Stimulated activated CD4-positive, alpha-beta T cell treated with anti-CD3 and anti-CD28 coated beads, Interleukin-2, amount 100 ng/mL, for 24 hours (primary cell): Measurements from ENCODE around the gene MED9.
A peak's percentile ranks its signal among the peaks of the same experiment; 100 is the strongest.
"Not testable (repeated sequence)": the region's sequence is repeated elsewhere in the genome, so short reads cannot be mapped to it uniquely, and the experiment has no call there.

ENCODE experiments used
- DNase-seq, 2 donors: peaks; one replicate each; pipeline ENCODE4 v3.0.0-alpha.2; 2020

The MED9 gene, protein sequence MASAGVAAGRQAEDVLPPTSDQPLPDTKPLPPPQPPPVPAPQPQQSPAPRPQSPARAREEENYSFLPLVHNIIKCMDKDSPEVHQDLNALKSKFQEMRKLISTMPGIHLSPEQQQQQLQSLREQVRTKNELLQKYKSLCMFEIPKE

DNA sequence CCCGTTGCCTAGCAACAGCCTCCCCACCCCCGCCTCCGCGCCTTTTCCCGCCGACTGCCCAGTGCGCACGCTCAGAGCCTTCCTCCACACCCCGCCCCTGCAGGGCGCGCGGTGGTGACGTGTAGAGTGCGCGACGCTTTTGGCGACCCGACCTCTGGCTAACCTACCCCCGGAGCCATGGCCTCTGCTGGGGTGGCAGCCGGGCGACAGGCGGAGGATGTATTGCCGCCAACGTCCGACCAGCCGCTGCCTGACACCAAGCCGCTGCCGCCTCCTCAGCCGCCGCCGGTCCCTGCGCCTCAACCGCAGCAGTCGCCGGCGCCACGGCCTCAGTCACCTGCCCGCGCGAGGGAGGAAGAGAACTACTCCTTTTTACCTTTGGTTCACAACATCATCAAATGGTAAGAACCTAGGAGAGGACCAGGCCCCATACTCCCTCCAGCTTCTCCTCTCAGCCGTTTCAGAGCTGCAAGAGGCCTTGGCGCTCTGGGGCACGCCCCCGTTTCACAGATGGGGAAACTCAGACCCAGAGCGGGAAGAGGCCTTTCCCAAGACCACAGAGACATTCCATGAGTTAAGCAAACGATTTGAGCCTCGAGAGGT, at the start of gene MED9:
TSS of gene MED9 (plus strand) at position 136 of the 603 bp plus-strand sequence. CDS start at position 178, 42 bp downstream.
- peak; percentile 96 for DNase-seq

DNA sequence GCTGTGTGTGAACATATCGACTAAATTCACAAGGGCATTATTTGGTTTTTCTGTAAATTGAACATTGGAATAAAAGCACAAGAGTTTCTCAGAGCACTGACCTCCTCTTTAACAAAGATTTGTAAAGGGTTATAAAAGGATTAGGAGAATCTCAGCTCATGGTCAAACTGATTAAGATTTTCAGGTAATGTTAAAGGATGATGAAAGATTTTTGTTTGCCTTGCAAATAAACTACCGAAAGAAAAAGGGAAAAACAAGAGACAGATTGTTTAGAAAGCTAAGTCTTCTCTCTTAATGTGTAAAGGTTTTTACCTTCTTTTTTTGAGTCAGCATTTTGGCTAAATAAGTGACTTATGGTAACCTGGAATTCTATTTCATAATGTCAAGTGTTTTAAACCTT, 47.6 kb upstream of the MED9 start:
- DNase-seq, result no peak

DNA sequence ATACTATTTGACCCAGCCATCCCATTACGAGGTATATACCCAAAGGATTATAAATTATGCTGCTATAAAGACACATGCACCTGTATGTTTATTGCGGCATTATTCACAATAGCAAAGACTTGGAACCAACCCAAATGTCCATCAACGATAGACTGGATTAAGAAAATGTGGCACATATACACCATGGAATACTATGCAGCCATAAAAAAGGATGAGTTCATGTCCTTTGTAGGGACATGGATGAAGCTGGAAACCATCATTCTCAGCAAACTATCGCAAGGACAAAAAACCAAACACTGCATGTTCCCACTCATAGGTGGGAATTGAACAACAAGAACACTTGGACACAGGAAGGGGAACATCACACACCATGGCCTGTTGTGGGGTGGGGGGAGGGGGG, 45.9 kb upstream of the MED9 start:
- DNase-seq, result not testable (repeated sequence)

DNA sequence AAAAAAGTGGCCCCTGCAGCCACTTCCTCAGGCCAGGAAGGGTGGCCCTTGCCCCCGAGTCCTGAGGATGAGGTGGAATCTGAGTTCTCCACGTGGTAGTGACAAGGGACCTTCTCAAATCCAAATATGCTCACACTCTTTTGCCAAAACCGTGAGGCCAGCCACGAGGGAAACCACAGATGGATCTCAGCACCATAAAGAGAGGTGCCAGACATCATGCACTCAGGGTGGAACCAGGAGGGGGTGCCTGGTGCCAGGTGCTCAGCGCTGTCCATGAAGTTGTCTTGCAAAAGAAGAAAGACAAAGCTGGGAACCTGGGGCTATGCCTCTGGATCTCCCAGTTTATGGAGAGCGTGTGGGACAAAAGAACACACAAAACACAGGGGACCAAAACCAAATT, 45.2 kb upstream of the MED9 start:
- DNase-seq, result no peak

DNA sequence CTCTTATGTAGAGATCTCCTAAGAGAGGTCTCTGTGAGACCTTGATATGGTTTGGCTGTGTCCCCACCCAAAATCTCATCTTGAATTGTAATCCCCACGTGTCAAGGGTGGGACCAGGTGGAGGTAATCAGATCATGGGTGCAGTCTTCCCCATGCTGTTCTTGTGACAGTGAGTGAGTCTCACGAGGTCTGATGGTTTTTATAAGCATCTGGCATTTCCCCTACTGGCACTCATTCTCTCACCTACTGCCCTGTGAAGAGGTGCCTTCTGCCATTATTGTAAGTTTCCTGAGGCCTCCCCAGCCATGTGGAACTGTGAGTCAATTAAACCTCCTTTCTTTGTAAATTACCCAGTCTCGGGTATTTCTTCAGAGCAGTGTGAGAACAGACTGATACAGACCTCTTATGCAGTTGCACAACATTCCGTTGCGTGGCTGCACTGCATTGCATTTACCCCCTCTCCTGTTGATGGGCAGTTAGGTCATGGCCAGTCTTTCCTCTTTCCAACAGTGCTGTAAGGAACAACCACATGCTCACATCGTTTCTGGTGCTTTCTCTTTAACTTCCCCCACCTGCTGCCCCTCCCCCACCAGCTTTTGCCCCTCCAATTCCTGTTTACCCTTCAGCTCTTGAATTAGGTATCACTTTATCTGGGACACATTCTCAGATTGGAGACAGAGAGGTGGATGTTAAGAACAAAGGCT, 43.6 kb upstream of the MED9 start:
- no peak for DNase-seq

DNA sequence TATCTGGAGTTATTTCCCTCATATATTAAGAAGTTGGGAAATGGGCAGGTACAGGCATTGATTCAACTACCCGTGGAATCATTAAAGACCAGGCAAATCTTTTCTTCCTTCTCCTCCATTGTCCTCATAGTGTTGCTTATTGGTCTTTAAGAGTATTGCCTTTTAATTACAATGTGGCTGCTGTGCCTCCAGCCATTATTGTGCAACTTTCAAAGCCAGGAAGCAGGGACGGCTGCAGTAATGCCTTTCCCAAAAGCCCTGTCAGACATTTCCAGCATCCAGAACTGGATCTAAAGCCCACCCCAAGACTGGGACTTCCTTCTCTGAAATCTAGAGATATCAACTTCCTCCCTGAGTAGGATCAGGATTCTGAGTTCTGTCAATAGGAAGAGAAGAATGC, 42.3 kb upstream of the MED9 start:
- DNase-seq, result no peak

DNA sequence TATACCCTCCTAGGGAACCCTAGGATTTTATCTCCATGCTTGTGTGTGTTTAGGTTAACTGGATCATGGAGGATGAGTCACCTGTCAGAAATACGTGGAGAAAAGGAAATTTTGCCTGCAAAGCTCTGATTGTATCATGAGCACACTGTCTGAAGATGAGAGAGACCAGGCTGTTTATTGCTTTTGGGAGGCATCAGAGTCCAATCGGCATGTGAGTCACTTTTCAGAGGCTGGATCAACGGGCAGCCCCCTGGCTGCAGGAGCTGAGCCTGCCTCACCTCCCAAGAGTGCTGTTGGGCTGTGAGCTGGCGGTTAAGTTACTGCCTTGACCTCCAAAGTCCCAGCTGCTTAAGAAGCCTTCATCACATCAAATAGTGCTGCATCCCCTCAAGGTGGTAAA, 41.5 kb upstream of the MED9 start:
- DNase-seq, result no peak

DNA sequence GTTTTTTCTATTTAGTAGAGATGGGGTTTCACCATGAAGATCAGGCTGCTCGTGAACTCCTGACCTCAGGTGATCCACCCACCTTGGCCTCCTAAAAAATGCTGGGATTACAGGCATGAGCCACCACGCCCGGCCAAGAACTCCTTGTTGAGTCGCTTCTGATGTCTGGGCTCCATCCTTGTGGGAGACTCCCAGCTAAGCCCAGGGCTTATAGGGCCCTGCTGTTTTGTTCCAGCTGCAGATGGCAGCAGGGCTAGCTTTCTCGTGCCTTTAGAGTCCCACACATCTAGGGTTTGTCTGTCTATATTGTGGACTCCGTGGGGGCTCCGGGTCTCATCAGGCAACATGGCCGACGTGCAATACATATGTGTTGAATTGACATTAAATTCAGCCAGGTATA, 39.3 kb upstream of the MED9 start:
- no peak for DNase-seq

DNA sequence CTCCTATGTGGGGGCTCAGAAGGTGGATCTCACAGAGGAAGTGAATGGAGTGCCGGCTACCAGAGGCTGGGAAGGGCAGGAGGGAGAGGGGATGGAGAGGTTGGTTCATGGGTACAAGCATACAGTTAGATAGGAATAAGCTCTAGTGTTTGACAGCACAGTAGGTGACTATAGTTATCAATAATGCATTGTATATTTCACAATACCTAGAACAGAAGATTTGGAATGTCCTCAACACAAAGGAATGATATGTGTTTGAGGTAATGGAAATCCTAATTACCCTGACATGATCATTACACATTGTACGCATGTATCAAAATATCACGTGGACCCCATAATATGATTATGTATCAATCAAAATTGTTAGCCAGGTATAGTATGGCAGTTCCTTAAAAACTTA, 38.9 kb upstream of the MED9 start:
- no peak for DNase-seq

DNA sequence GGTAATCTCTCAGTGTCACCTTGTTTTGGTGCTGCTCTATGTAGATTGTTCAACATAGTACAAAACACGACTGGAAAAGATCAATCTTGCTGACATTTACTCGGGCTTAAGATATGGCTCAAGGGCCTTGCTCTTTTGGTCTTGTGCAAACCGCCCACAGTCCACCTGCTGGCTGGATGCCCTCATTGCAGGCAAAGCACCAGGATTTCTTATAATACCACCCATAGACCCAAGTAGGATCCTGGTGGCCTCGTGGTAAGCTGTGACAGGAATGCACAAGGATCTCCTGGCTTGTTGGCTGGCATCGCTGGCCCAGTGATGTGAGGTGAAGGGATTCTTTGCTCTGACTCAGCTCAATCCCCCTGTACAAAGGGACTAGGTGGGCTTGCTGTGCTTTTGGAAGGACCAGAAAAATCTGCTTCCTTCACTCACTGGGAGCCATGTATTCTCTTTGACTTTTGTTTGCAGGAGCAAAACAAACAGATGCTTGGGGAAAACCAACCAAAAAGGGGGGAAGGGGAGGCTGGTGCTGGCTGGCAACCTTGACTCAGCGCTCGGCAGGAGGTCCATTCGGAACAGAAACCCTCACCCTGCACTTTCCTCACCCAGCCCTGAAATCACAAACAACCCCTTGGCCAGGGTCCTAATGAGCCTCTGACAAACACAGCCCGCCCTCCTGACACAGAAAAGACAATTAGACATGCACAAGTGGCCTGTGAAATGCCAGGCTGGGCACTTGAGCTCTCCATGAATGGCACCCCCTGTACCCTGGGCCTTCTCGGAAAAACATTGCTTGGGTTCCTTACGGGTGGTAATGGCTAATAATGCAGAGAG, 36.6 kb upstream of the MED9 start:
- DNase-seq, result peak; percentile 80 to 84

DNA sequence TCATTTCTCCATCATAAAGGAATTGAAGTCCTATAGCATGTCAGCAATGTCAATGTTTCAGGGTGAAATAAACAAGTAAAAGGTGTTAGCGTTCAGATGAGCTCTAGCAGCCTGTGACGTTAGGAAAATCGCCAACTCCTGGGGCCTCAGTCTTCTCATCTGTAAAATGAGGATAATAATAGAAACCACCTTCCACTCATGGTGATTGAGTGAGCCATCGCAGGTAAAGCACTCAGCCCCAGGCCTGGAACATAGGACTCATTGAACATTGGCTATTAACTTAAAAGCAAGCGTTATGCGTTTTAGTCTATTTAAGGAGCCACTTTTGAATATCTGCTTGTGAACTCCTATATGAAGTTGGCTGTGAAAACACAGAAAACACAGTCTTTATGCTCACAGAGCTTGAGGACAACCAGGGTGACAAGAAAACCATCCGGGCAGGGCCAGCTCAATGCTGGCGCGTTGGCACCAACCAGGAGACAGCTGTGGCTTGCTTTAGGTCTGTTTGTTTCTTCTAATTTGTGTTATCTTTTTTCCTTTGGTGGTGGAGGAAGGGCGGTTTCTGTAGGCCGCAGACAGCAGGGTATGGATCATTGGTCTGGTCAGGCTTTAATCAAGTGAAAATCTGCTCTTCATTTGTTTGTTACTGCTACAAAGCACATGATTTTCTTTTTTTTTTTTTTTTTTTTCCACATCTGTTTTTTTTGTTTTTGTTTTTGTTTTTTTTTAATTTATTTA, 35.7 kb upstream of the MED9 start:
- DNase-seq, result no peak

DNA sequence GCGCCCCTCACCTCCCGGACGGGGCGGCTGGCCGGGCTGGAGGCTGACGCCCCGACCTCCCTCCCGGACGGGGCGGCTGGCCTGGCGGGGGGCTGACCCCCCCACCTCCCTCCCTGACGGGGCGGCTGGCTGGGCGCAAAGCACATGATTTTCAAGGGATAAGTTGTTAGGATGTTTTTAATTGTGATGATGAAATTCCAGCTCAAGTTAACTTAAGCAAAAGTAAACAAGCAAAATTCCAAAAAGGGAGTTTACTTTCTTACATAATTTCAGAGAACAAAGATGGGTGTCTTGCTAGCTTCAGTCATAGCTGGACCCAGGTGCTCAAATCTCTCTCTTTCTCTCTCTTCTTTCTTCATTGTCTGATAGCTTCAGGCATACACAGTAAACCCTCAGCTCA, 33.6 kb upstream of the MED9 start:
- DNase-seq, result no peak

DNA sequence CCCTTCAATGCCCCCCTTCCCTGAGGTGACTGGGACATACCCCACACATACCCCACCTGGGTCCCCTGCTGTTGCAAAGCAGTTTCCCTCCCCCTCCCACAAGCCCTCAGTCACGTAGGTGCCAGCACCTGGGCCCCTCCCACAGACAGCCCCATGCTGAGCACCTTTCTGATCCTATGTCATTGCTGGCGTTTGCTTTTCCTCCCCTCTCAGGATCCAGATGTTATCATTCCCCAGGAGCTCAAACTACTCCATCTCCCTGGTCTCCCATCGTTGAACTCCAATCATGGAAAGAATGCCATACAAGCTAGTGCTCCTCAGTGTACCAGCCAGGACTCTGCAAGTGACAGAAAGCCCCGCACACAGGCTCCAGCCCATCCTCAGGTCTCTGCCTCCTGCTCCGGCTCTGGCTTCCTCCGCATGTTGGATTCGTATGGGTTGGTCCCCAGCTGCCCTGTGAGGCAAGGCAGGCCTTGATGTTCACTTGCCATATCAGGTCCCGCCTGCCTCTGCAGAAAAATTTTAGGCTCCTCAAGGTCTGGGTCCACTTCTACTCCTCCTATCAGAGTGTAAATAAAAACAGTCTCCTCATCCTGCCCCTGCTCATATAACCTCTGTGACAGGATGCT, 31.4 kb upstream of the MED9 start:
- no peak for DNase-seq

DNA sequence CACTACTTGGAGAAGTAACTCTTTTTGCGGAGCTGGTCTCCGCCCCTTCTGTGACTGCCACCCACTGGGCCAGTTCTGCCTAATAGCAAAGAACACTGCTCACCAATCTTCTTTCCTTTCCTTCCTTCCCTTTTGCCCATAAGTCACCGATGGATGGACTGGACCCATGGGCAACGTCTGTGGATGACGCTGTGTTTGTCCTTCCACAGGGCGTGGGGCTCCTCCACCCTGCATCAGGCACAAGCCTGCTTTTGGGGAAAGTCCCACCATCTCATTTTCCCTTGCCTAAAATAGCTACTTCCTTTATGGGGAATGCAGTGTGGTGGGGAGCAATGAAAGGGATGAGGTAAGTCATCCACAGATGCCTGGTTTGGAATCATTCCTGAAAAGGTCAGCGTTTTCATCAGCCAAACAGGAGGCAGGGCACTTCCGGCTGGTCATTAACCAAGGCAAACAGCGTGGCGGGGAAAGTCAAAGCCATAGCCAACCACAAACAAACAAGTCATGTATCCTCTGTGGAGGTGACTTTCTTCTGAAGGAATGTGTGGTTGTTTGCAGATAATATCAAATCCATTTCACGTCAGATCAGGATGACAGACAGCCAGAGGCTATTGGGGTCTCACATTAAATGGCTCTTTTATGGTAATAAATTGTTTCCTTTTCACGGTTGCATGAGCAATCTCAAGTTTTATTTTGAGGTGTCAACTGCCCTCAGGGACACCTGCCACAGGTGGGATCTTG, 30.7 kb upstream of the MED9 start:
- no peak for DNase-seq

DNA sequence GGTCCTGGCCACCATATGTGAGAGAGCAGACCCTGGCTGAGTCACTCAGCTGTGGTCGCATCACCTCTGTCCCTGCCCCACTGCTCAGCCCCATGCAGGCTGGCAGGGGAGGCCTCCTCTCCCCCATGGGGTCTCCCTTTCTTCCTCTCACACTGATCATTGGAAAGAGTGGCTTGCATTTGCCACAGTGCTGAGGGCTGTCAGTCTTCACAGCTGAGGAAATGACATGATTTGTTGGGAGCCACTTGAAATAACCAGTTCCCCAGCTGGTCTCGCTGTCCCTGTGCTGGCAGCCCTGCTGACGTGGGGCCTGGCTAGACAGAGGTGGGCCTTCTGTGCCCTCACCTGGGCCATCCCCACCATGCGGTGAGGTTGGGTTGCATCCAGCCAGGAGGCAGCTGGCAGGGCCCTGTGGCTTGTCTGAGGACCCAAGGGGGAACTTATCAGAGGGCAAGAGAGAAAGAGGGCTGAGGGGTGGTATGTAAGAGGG, 30.1 kb upstream of the MED9 start:
- no peak for DNase-seq

DNA sequence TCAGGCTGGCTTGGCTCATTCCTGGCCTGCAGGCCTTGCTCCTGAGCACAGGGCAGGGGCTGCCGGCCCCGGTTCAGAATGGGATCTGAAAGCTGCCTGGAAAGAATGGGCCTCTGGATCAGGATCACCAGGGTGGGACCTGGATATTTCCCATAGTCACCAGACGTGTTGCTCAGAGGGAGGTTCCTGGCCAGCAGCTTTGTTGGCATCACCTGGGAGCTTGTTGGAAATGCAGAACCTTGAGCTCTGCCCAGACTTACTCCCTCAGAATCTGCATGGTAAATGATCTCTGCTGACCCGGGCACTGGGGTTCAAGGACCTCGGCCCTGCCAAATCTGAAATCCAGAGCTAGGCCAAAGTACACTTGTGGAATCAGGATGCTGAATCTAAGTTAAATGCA, 29.5 kb upstream of the MED9 start:
- no peak for DNase-seq

DNA sequence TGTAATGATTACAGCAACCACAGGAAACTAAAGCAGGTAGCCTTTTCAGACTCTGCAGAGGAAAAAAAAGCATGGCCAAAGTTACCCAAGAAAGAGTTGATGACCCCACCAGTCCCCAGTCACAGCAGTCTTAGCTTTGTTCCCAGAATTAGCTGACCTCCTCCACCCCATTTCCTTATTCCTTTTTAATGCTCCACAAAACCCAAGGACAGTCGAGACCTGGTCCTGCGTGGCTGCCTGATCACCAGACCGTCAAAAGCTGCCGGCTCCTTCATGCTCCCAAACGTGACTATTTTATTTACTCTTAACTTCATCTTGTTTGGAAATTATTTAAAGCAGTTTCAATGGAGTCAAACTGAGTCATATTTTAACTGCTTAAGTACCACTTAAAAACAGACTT, 28.7 kb upstream of the MED9 start:
- no peak for DNase-seq

DNA sequence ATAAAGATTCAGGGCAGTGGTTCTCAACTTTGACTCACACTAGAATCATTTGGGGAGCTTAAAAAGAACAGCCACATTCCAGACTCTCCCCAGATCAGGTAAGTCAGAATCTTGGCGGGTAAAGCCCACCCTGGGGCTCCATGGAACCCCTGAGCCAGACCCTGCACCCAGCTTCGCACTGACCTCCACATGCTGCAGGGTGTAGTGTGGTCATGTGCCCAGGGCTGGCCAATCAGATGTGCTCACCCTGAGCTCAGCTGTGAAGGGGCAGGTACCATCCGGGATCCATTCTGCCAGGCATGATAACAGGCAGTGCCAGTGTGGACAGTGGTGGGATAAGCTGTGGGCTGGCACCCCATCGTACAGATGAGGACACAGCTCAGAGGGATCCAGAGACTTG, 28.1 kb upstream of the MED9 start:
- no peak for DNase-seq

DNA sequence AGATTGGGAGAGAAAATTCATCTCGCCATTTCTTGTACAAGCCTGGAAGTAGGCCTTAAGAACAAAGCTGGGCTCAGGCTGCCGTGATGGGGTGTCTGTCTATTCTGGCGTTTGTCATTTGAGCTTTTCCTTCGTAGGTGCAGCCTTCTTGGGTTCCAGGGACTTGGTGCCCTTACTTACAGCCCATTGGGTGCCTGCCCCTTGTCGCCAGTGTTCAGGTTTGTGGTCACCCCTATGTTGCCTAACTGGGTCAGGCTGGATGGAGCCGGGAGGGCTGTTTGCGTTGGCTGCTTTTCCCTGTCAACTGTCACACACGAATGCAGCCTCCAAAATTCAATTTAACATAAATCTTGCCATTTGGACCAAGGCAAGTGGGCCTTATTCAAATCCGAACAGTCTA, 23.7 kb upstream of the MED9 start:
- DNase-seq, result no peak

DNA sequence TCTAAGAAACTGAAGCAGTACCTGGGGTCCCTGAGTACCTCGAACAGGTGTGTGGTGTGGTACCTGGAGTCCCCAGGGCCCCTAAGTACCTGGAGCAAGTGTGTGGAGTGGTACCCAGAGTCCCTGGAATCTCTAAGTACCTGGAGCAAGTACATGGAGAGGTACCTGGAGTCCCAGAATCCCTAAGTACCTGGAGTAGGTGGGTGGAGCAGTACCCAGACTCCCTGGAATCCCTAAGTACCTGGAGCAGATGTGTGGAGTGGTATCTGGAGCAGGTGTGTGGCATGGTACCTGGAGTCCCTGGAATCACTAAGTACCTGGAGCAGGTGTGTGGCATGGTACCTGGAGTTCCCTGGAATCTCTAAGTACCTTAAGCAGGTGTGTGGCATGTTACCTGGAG, 22.5 kb upstream of the MED9 start:
- no peak for DNase-seq

DNA sequence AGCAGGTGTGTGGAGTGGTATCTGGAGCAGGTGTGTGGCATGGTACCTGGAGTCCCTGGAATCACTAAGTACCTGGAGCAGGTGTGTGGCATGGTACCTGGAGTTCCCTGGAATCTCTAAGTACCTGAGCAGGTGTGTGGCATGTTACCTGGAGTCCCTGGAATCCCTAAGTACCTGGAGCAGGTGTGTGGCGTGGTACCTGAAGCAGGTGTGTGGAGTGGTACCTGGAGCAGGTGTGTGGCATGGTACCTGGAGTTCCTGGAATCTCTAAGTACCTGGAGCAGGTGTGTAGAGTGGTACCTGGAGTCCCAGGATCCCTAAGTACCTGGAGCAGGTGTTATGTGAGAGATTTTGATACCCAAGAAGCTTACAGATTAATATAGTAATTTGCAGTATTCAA, 22.1 kb upstream of the MED9 start:
- DNase-seq, result not testable (repeated sequence)

DNA sequence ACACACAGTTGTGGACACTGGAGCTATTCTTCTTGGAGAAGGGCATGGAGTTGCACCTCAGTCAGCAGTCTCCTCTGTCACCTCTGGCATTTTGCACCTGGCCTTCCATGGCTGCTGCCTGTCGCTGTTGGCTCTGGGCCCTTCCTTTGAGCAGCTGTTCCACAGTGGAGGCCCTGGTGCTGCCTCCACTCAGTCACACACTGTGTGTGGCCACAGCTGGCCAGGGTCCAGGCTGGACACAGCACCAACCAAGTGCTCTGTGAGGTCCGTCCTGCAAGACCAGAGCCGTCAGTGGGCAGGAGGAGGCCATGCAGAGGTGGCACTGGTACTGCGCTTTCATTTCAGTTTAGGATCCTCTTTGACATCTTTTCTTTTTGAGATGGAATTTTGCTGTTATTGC, 21.6 kb upstream of the MED9 start:
- DNase-seq, result no peak
